Left lung (tissue), 10 donors: Measurements from ENCODE around the gene GPR35. TPM values are rescaled to one million over a fixed set of nuclear protein-coding genes. Genes with fewer than 3 reads are reported as not detected.
A peak's percentile ranks its signal among the peaks of the same experiment; 100 is the strongest.

Experiments
- ATAC-seq: fragments of 200-7000 bp; cut with Tn5 transposase; one replicate; pipeline ENCODE4 v1.9.1; 2020; ENCODE audit warnings: moderate library complexity
- DNase-seq, 4 donors: peaks; one replicate each; pipeline ENCODE4 v3.0.0-alpha.2; 2013 to 2020
- H3K27ac ChIP-seq, 2 donors: fragments of 200-600 bp; sonication (generic) in 1 of 2; one replicate each; pipeline versions ENCODE4 v1.5.0 to v1.8.0; 2020 to 2021
- H3K27me3 ChIP-seq, 2 donors: fragments of 200-600 bp; sonication (generic) in 1 of 2; one replicate each; pipeline versions ENCODE4 v1.5.0 to v1.8.0; 2020 to 2021
- H3K36me3 ChIP-seq, 2 donors: fragments of 200-600 bp; sonication (generic) in 1 of 2; one replicate each; pipeline versions ENCODE4 v1.5.0 to v1.8.0; 2020 to 2021
- H3K4me1 ChIP-seq, 2 donors: fragments of 200-600 bp; one replicate each; pipeline ENCODE4 v1.8.0; 2021
- H3K4me3 ChIP-seq, 2 donors: fragments of 200-600 bp; sonication (generic) in 1 of 2; one replicate each; pipeline versions ENCODE4 v1.5.0 to v1.8.0; 2020 to 2021; ENCODE audit warnings: mild to moderate bottlenecking in 1 of 2
- H3K9me3 ChIP-seq, 2 donors: fragments of 200-600 bp; sonication (generic) in 1 of 2; one replicate each; pipeline versions ENCODE4 v1.5.0 to v1.8.0; 2020 to 2021
- intact Hi-C, 2 donors: fragments of 100-400 bp; cut with DNase I; formaldehyde crosslinking; loops; one replicate each; pipeline versions ENCODE4 v1.11.2 to v1.14.2; 2022
- polyA plus RNA-seq, 6 donors: library from polyadenylated mRNA; unstranded; fragments of 120-200 nt; gene quantifications; one replicate each; pipeline ENCODE4 v1.2.1, GENCODE V29; 2013; ENCODE audit not compliant: insufficient read length in 6 of 6
- total RNA-seq, 2 donors: library from RNA; stranded (reverse); fragmentation: NEBNext Ultra II Directional; extraction: Animal tissue kit (Norgen Biotek cat#: 25700); gene quantifications; one replicate each; pipeline ENCODE4 v1.2.1, GENCODE V29; 2021
- TF ChIP-seq, protein P1 (sequence below), 2 donors: fragments of 200-600 bp; sonication (generic) in 1 of 2; IDR thresholded peaks; one replicate each; pipeline versions ENCODE4 v1.5.0 to v1.8.0; 2021; ENCODE audit warnings: antibody characterized with exemption in 2 of 2
- donor health status: DM: no; HTN: yes; CAD: no.
- donor health status: DM: no; HTN: no; CAD: no.

GPR35 gene
- total and polyA plus RNA-seq, 8 donors = 1.1 to 6.0 (median 2.7) TPM

DNA sequence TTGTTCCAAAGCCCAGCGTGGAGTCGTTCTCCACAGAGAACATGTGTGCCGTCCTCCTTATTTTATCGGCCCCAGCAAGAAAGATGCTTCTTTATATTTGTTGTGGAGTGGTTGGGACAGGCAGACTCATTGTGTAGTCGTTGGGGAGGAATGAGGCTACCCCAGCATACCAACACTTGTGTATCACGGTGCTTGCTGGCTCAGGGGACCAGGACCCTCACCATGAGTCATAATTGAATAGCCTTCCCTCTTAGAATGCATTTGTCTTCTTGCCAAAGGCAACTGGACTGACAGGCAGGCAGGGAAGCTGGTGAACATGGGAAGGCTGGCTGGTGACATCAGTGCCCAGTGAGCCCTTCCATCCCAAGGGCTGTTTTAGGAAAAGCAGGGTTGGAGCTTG, 34.1 kb upstream of the GPR35 start:
- H3K4me3 ChIP-seq = no peak overlapping the region
- intact Hi-C loops = no loop called here
- H3K9me3 ChIP-seq = no peaks in the 10 kb centered on the region
- no peak for DNase-seq
- TF ChIP-seq, protein P1, sequence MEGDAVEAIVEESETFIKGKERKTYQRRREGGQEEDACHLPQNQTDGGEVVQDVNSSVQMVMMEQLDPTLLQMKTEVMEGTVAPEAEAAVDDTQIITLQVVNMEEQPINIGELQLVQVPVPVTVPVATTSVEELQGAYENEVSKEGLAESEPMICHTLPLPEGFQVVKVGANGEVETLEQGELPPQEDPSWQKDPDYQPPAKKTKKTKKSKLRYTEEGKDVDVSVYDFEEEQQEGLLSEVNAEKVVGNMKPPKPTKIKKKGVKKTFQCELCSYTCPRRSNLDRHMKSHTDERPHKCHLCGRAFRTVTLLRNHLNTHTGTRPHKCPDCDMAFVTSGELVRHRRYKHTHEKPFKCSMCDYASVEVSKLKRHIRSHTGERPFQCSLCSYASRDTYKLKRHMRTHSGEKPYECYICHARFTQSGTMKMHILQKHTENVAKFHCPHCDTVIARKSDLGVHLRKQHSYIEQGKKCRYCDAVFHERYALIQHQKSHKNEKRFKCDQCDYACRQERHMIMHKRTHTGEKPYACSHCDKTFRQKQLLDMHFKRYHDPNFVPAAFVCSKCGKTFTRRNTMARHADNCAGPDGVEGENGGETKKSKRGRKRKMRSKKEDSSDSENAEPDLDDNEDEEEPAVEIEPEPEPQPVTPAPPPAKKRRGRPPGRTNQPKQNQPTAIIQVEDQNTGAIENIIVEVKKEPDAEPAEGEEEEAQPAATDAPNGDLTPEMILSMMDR (IDR thresholded peaks at IDR 0.05) = no peak
- no peaks in the 10 kb centered on the region for H3K27me3 ChIP-seq
- ATAC-seq = no peak
- peaks cover 0 to 68% of the 10 kb centered on the region in 2 donors for H3K36me3 ChIP-seq
- H3K4me1 ChIP-seq = peaks cover 13 to 20% of the 10 kb centered on the region in 2 donors
- no peak overlapping the region for H3K27ac ChIP-seq

DNA sequence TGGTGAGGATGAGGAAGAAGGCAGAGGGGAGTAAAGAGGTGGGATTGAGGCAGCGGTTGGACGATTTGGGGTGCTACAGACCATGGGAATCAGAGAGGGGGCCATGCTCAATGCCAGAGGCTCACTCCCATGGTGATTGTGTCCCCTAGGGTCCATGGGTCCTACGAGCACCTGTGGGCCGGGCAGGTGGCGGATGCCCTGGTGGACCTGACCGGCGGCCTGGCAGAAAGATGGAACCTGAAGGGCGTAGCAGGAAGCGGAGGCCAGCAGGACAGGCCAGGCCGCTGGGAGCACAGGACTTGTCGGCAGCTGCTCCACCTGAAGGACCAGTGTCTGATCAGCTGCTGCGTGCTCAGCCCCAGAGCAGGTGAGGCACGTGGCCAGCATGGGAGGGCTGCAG, 33.5 kb upstream of the GPR35 start:
- intact Hi-C loops = no loop called here
- H3K27ac ChIP-seq = no peak overlapping the region
- H3K9me3 ChIP-seq = no peaks in the 10 kb centered on the region
- peaks cover 13 to 20% of the 10 kb centered on the region in 2 donors for H3K4me1 ChIP-seq
- no peak for ATAC-seq
- no peaks in the 10 kb centered on the region for H3K27me3 ChIP-seq
- DNase-seq = peak in 1 of 4 donors; percentile 67
- TF ChIP-seq, protein P1 (IDR thresholded peaks at IDR 0.05) = no peak
- peaks cover 0 to 74% of the 10 kb centered on the region in 2 donors for H3K36me3 ChIP-seq
- H3K4me3 ChIP-seq = no peak overlapping the region

DNA sequence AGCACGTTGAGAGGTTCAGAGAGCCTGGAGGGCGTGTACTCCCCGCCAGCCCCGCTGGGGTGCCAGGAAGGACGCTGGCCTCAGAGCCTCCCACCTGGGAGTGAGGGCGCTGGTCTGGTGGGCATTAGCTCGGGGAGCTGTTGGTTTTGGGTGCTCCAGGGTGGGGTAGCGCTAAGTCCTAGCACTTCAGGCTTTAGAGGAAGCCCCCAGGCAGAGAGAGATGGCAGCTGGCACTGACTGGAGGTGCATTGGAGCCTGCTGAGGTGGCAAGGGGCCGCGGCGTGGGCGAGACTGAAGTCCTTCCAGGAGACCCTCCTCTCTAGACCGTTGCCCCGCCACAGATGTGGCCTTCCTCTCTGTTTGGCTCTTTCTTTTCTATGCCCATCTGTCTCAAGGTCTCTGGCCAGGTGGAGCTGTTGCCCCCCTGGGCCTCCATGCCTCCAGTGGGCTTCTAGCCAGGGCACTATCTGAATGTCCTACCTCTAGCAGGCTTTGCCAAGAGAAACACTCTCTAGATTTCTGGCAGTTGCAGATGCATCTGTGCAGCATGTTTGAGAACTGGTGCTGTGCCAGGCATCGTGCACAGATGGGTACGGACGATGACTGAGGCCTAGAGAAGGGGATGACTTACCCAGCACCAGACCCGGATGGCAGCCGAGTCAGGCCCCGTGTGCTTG, 32.1 kb upstream of the GPR35 start:
- ATAC-seq (no peak), DNase-seq (peak in 1 of 4 donors; percentile 65)
- TF ChIP-seq, protein P1 (IDR thresholded peaks at IDR 0.05) = no peak
- Histone ChIP-seq H3K36me3 (peaks cover 0 to 88% of the 10 kb centered on the region in 2 donors), H3K27ac (no peak overlapping the region), H3K27me3 (no peaks in the 10 kb centered on the region), H3K4me3 (no peak overlapping the region), H3K9me3 (no peaks in the 10 kb centered on the region), H3K4me1 (peaks cover 2 to 8% of the 10 kb centered on the region in 2 donors)
- intact Hi-C loops = no loop called here

DNA sequence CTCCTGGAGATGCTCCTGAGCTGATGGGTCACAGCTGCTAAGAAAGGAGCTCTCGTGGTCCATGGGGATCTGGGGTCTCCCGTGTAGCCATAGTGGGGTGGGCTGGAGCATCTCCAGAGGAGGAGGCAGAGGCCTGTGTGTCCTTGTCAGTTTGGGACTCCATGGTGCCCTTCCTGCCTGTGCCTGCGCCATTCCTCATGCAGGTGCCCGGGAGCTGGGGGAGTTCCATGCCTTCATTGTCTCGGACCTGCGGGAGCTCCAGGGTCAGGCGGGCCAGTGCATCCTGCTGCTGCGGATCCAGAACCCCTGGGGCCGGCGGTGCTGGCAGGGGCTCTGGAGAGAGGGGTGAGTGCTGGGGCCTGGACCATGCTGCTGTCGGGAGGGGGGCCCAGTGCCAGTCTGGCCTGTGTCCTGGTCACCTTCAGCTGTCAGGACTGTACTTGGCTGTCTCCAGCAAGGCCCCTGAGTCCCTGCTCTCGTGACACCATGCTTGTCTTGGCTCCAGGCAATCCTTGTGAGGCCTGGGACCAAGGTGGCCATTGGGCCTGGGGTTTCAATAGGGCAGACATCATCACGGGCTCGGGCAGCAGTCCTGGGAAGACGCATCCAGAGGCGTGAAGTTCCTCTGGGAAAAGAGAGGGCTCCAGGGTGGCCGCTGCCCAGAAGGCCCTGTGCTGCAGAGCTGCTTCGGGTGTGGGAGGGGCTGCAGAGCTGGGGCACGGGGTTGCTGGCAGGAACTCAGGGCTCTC, 31.4 kb upstream of the GPR35 start:
- Histone ChIP-seq H3K9me3 (no peaks in the 10 kb centered on the region), H3K4me3 (no peak overlapping the region), H3K27me3 (no peaks in the 10 kb centered on the region), H3K36me3 (peaks cover 0 to 95% of the 10 kb centered on the region in 2 donors), H3K27ac (no peak overlapping the region), H3K4me1 (peaks cover 0 to 1% of the 10 kb centered on the region in 2 donors)
- intact Hi-C loops = no loop called here
- TF ChIP-seq, protein P1 (IDR thresholded peaks at IDR 0.05) = no peak
- DNase-seq (peak in 2 of 4 donors; percentile 24 to 72), ATAC-seq (no peak)
